ENCODE measurements around the gene TIAM2. TPM values are rescaled to one million over a fixed set of nuclear protein-coding genes. Genes with fewer than 3 reads are reported as not detected.

Gene TIAM2
- total RNA-seq, 1 donor, result 8.9 TPM

- no peak for DNase-seq (ENCODE audit: low read depth)
- H3K4me3 ChIP-seq (ENCODE audit: low read depth, low read length), result no peak overlapping the region
- TF ChIP-seq CTCF (IDR thresholded peaks at IDR 0.05; ENCODE audit: insufficient read depth, low read length), result no peak
Measured at GRCh38 chr6:155256122-155256795, 261.1 kb downstream of the TIAM2 start.

GRCh38 chr6:155257796-155258195 is 262.7 kb downstream of the TIAM2 start:
- DNase-seq (ENCODE audit: low read depth), result no peak
- no peak overlapping the region for H3K4me3 ChIP-seq (ENCODE audit: low read depth, low read length)
- no peak for TF ChIP-seq CTCF (IDR thresholded peaks at IDR 0.05; ENCODE audit: insufficient read depth, low read length)

- TF ChIP-seq CTCF (IDR thresholded peaks at IDR 0.05; ENCODE audit: insufficient read depth, low read length), result no peak
- DNase-seq (ENCODE audit: low read depth), result no peak
- H3K4me3 ChIP-seq (ENCODE audit: low read depth, low read length), result no peak overlapping the region
Measured at GRCh38 chr6:155259204-155259603, 264.1 kb downstream of the TIAM2 start.

- H3K4me3 ChIP-seq (ENCODE audit: low read depth, low read length), result no peak overlapping the region
- TF ChIP-seq CTCF (IDR thresholded peaks at IDR 0.05; ENCODE audit: insufficient read depth, low read length), result no peak
- DNase-seq (ENCODE audit: low read depth), result no peak
Measured at GRCh38 chr6:155259897-155260296, 264.8 kb downstream of the TIAM2 start.

GRCh38 chr6:155260686-155261085 is 265.6 kb downstream of the TIAM2 start:
- DNase-seq (ENCODE audit: low read depth), result no peak
- H3K4me3 ChIP-seq (ENCODE audit: low read depth, low read length), result no peak overlapping the region
- TF ChIP-seq CTCF (IDR thresholded peaks at IDR 0.05; ENCODE audit: insufficient read depth, low read length), result no peak

GRCh38 chr6:155261111-155261900 is 266.2 kb downstream of the TIAM2 start:
- H3K4me3 ChIP-seq (ENCODE audit: low read depth, low read length), result no peak overlapping the region
- no peak for TF ChIP-seq CTCF (IDR thresholded peaks at IDR 0.05; ENCODE audit: insufficient read depth, low read length)
- DNase-seq (ENCODE audit: low read depth), result no peak
